ENCODE results near the gene IL16. TPM values are rescaled to one million over a fixed set of nuclear protein-coding genes. Genes with fewer than 3 reads are reported as not detected.

Gene IL16
- total RNA-seq, 3 donors from 2014 or later (not counting 1 experiment from before 2014, with no cell fraction given) = 98.1 to 153 (median 114) TPM

- ATAC-seq (no peak), DNase-seq (no peak)
- H3K4me3 ChIP-seq (ENCODE audit: low read length) = no peak overlapping the region
- Mint-ChIP-seq H3K36me3 (no peaks in the 10 kb centered on the region), H3K27me3 (ENCODE audit: low read depth in 2 of 2) (peaks cover 10 to 21% of the 10 kb centered on the region in 2 donors), H3K4me3 (no peak overlapping the region), H3K9me3 (no peaks in the 10 kb centered on the region), H3K27ac (no peak overlapping the region), H3K4me1 (no peaks in the 10 kb centered on the region)
- TF ChIP-seq CTCF (IDR thresholded peaks at IDR 0.05) = no peak
- no peak overlapping the region for H3K27ac ChIP-seq (ENCODE audit: low read length)
- WGBS (ENCODE audit: insufficient coverage) = 42% methylated on average over 2 of the region's 2 CpGs
- H3K36me3 ChIP-seq (ENCODE audit: control insufficient read depth, insufficient read depth, low read length) = no peaks in the 10 kb centered on the region
- no peaks in the 10 kb centered on the region for H3K27me3 ChIP-seq (ENCODE audit: control insufficient read depth, insufficient read depth, low read length)
- intact Hi-C loops (cut with micrococcal nuclease) = no loop called here
- no peaks in the 10 kb centered on the region for H3K9me3 ChIP-seq (ENCODE audit: control insufficient read depth, insufficient read depth, low read length)
- H3K4me1 ChIP-seq (ENCODE audit: control insufficient read depth, insufficient read depth, low read length) = no peaks in the 10 kb centered on the region
These were observed 60.8 kb downstream of the IL16 start for GRCh38 chr15:81257435-81257834.

- no peaks in the 10 kb centered on the region for H3K4me1 Mint-ChIP-seq
- H3K9me3 Mint-ChIP-seq = no peaks in the 10 kb centered on the region
- intact Hi-C loops (cut with micrococcal nuclease) = no loop called here
- Histone ChIP-seq H3K36me3 (ENCODE audit: control insufficient read depth, insufficient read depth, low read length) (no peaks in the 10 kb centered on the region), H3K4me3 (ENCODE audit: low read length) (no peak overlapping the region), H3K4me1 (ENCODE audit: control insufficient read depth, insufficient read depth, low read length) (no peaks in the 10 kb centered on the region), H3K27me3 (ENCODE audit: control insufficient read depth, insufficient read depth, low read length) (no peaks in the 10 kb centered on the region), H3K9me3 (ENCODE audit: control insufficient read depth, insufficient read depth, low read length) (no peaks in the 10 kb centered on the region), H3K27ac (ENCODE audit: low read length) (no peak overlapping the region)
- no peak overlapping the region for H3K4me3 Mint-ChIP-seq
- no peak for TF ChIP-seq CTCF (IDR thresholded peaks at IDR 0.05)
- ATAC-seq = no peak
- whole genome bisulfite sequencing (ENCODE audit: insufficient coverage) = 100% methylated on average over 4 of the region's 8 CpGs
- H3K27ac Mint-ChIP-seq = no peak overlapping the region
- DNase-seq = no peak
- peaks cover 10 to 14% of the 10 kb centered on the region in 2 donors for H3K27me3 Mint-ChIP-seq (ENCODE audit: low read depth in 2 of 2)
- H3K36me3 Mint-ChIP-seq = no peaks in the 10 kb centered on the region
These were observed 61.8 kb downstream of the IL16 start for GRCh38 chr15:81258455-81258854.

- Mint-ChIP-seq H3K27me3 (ENCODE audit: low read depth in 2 of 2) (peaks cover 13 to 19% of the 10 kb centered on the region in 2 donors), H3K4me3 (no peak overlapping the region), H3K4me1 (no peaks in the 10 kb centered on the region), H3K36me3 (no peaks in the 10 kb centered on the region), H3K9me3 (no peaks in the 10 kb centered on the region), H3K27ac (no peak overlapping the region)
- no peaks in the 10 kb centered on the region for H3K36me3 ChIP-seq (ENCODE audit: control insufficient read depth, insufficient read depth, low read length)
- no peaks in the 10 kb centered on the region for H3K27me3 ChIP-seq (ENCODE audit: control insufficient read depth, insufficient read depth, low read length)
- no peak for ATAC-seq
- intact Hi-C loops (cut with micrococcal nuclease) = loop anchor here (10.0 kb wide), 1 partner anchor 285 kb away; no protein-coding TSS in a partner anchor
- H3K27ac ChIP-seq (ENCODE audit: low read length) = no peak overlapping the region
- 82% methylated on average over 4 of the region's 4 CpGs for WGBS (ENCODE audit: insufficient coverage)
- no peak for TF ChIP-seq CTCF (IDR thresholded peaks at IDR 0.05)
- H3K4me3 ChIP-seq (ENCODE audit: low read length) = no peak overlapping the region
- DNase-seq = no peak
- H3K4me1 ChIP-seq (ENCODE audit: control insufficient read depth, insufficient read depth, low read length) = no peaks in the 10 kb centered on the region
- no peaks in the 10 kb centered on the region for H3K9me3 ChIP-seq (ENCODE audit: control insufficient read depth, insufficient read depth, low read length)
These were observed 63.1 kb downstream of the IL16 start for GRCh38 chr15:81259760-81260298.

All from natural killer cell (primary cell).